Measurements from ENCODE around the gene MUS81.

MUS81 gene

GRCh38 chr11:65892661-65893317, 32.6 kb downstream of the MUS81 start:
- no peak for DNase-seq

- DNase-seq, result no peak
Measured at GRCh38 chr11:65894034-65894591, 33.9 kb downstream of the MUS81 start.

GRCh38 chr11:65895482-65895981, 35.3 kb downstream of the MUS81 start:
- DNase-seq, result no peak

GRCh38 chr11:65896034-65896999, 36.1 kb downstream of the MUS81 start:
- no peak for DNase-seq

GRCh38 chr11:65897020-65897471, 36.8 kb downstream of the MUS81 start:
- DNase-seq, result no peak

- DNase-seq, result no peak
Measured at GRCh38 chr11:65898656-65899355, 38.6 kb downstream of the MUS81 start.

- DNase-seq, result no peak
Measured at GRCh38 chr11:65899356-65900124, 39.3 kb downstream of the MUS81 start.

- DNase-seq, result peak; percentile 73
Measured at GRCh38 chr11:65900125-65900898, 40.1 kb downstream of the MUS81 start, which contains the start of gene FOSL1. Gene FOSL1 (minus strand): TSS chr11:65900388. CDS start chr11:65900339, 49 bp downstream.

- DNase-seq, result no peak
Measured at GRCh38 chr11:65900899-65901180, 40.6 kb downstream of the MUS81 start.

- DNase-seq, result no peak
Measured at GRCh38 chr11:65903068-65903481, 42.8 kb downstream of the MUS81 start.

- DNase-seq, result no peak
Measured at GRCh38 chr11:65903715-65904114, 43.5 kb downstream of the MUS81 start.

- no peak for DNase-seq
Measured at GRCh38 chr11:65906602-65907001, 46.4 kb downstream of the MUS81 start.

GRCh38 chr11:65907878-65908277, 47.6 kb downstream of the MUS81 start:
- DNase-seq, result no peak

GRCh38 chr11:65911682-65912568, 51.7 kb downstream of the MUS81 start:
- DNase-seq, result peak; percentile 61

- no peak for DNase-seq
Measured at GRCh38 chr11:65912845-65913244, 52.6 kb downstream of the MUS81 start.

GRCh38 chr11:65915101-65915820, 55.0 kb downstream of the MUS81 start:
- DNase-seq, result no peak

- no peak for DNase-seq
Measured at GRCh38 chr11:65915821-65916251, 55.6 kb downstream of the MUS81 start.
